Suprapubic skin (tissue), 3 donors: ENCODE results near the gene GLUD1.

Experiments
- EP300 ChIP-seq: sonication (generic); formaldehyde crosslinking; IDR thresholded peaks from one replicate; pipeline ENCODE4 v1.6.1; 2017; ENCODE audit warnings: antibody characterized with exemption
- TF ChIP-seq, protein P1 (sequence below), 2 donors: fragments of 200-600 bp in 1 of 2; fragments of 450-650 bp in 1 of 2; sonication (generic) in 1 of 2; IDR thresholded peaks; one replicate each; pipeline ENCODE4 v1.5.1; 2016 to 2019; ENCODE audit warnings: antibody characterized with exemption in 2 of 2, mild to moderate bottlenecking in 1 of 2, moderate library complexity in 1 of 2

DNA sequence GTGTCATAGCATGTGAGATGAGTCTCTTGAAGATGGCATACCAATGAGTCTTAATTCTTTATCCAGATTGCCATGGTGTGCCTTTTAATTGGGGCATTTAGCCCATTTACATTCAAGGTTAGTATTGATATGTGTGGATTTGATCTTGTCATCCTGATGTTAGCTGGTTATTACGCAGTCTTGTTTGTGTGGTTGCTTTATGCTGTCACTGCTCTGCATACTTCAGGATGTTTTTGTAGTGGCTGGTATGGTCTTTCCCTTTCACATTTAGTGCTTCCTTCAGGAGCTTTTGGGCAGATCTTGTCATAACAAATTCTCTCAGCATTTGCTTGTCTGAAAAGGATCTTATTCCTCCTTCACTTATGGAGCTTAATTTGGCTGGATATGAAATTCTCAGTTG lies 58.0 kb downstream of the GLUD1 start:
- TF ChIP-seq, protein P1, sequence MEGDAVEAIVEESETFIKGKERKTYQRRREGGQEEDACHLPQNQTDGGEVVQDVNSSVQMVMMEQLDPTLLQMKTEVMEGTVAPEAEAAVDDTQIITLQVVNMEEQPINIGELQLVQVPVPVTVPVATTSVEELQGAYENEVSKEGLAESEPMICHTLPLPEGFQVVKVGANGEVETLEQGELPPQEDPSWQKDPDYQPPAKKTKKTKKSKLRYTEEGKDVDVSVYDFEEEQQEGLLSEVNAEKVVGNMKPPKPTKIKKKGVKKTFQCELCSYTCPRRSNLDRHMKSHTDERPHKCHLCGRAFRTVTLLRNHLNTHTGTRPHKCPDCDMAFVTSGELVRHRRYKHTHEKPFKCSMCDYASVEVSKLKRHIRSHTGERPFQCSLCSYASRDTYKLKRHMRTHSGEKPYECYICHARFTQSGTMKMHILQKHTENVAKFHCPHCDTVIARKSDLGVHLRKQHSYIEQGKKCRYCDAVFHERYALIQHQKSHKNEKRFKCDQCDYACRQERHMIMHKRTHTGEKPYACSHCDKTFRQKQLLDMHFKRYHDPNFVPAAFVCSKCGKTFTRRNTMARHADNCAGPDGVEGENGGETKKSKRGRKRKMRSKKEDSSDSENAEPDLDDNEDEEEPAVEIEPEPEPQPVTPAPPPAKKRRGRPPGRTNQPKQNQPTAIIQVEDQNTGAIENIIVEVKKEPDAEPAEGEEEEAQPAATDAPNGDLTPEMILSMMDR (IDR thresholded peaks at IDR 0.05): no peak
- TF ChIP-seq EP300: no peak
